SK-N-SH treated with all-trans-retinoic acid at 6 μM for 48 hours (cell line): ENCODE results near the gene CFH.

Experiments used
- ATAC-seq: fragments of 200-7000 bp; cut with Tn5 transposase; 3 replicates; pipeline ENCODE4 v1.9.1; 2020; ENCODE audit warnings: mild to moderate bottlenecking, moderate library complexity
- ARNTL ChIP-seq: fragments of 450-650 bp; formaldehyde crosslinking; IDR thresholded peaks from 2 replicates; pipeline ENCODE4 v1.5.0; 2020; ENCODE audit warnings: low read depth, mild to moderate bottlenecking, moderate library complexity, borderline replicate concordance
- BACH2 ChIP-seq: fragments of 250-450 bp; sonication (Bioruptor Pico); IDR thresholded peaks from 2 replicates; pipeline ENCODE4 v1.9.0; 2021; ENCODE audit warnings: mild to moderate bottlenecking, borderline replicate concordance
- CREB5 ChIP-seq: fragments of 250-450 bp; sonication (Bioruptor Pico); IDR thresholded peaks from 2 replicates; pipeline ENCODE4 v1.5.1; 2020; ENCODE audit warnings: low read depth, mild to moderate bottlenecking, moderate library complexity
- CSDC2 ChIP-seq: fragments of 250-450 bp; sonication (Bioruptor Pico); IDR thresholded peaks from 2 replicates; pipeline ENCODE4 v1.5.0; 2020; ENCODE audit warnings: mild to moderate bottlenecking, moderate library complexity
- CSRNP3 ChIP-seq: fragments of 250-450 bp; sonication (Bioruptor Pico); IDR thresholded peaks from 2 replicates; pipeline ENCODE4 v1.5.1; 2021; ENCODE audit warnings: mild to moderate bottlenecking, moderate library complexity
- ESRRG ChIP-seq: fragments of 250-450 bp; sonication (Bioruptor Pico); IDR thresholded peaks from 2 replicates; pipeline ENCODE4 v1.6.1; 2021; ENCODE audit warnings: mild to moderate bottlenecking
- GLIS3 ChIP-seq: fragments of 250-450 bp; sonication (Bioruptor Pico); IDR thresholded peaks from 2 replicates; pipeline ENCODE4 v1.5.0; 2020; ENCODE audit warnings: mild to moderate bottlenecking, moderate library complexity
- PATZ1 ChIP-seq: fragments of 250-450 bp; sonication (Bioruptor Pico); IDR thresholded peaks from 2 replicates; pipeline ENCODE4 v1.8.0; 2020; ENCODE audit warnings: mild to moderate bottlenecking, moderate library complexity, borderline replicate concordance
- POU6F1 ChIP-seq: fragments of 250-450 bp; sonication (Bioruptor Pico); IDR thresholded peaks from 2 replicates; pipeline ENCODE4 v1.8.0; 2021; ENCODE audit warnings: low read depth, mild to moderate bottlenecking, moderate library complexity, borderline replicate concordance
- PPARA ChIP-seq: fragments of 250-450 bp; sonication (Bioruptor Pico); IDR thresholded peaks from 2 replicates; pipeline ENCODE4 v1.5.0; 2020; ENCODE audit warnings: mild to moderate bottlenecking, borderline replicate concordance
- RARB ChIP-seq: fragments of 250-450 bp; sonication (Bioruptor Pico); IDR thresholded peaks from 2 replicates; pipeline ENCODE4 v1.8.0; 2021; ENCODE audit warnings: mild to moderate bottlenecking, moderate library complexity
- TCF4 ChIP-seq: fragments of 250-450 bp; sonication (Bioruptor Pico); IDR thresholded peaks from 2 replicates; pipeline ENCODE4 v1.8.0; 2021; ENCODE audit warnings: mild to moderate bottlenecking, moderate library complexity, borderline replicate concordance
- TOX ChIP-seq: fragments of 250-450 bp; sonication (Bioruptor Pico); IDR thresholded peaks from 2 replicates; pipeline ENCODE4 v1.8.0; 2021; ENCODE audit warnings: mild to moderate bottlenecking, moderate library complexity, borderline replicate concordance
- TSHZ2 ChIP-seq: fragments of 250-450 bp; sonication (Bioruptor Pico); IDR thresholded peaks from 2 replicates; pipeline ENCODE4 v1.5.0; 2020; ENCODE audit warnings: mild to moderate bottlenecking, moderate library complexity
- ZC3H10 ChIP-seq: fragments of 250-450 bp; sonication (Bioruptor Pico); IDR thresholded peaks from 2 replicates; pipeline ENCODE4 v1.5.1; 2021; ENCODE audit warnings: mild to moderate bottlenecking, moderate library complexity
- ZFP3 ChIP-seq: fragments of 250-450 bp; sonication (Bioruptor Pico); IDR thresholded peaks from 2 replicates; pipeline ENCODE4 v1.5.0; 2020; ENCODE audit warnings: mild to moderate bottlenecking, moderate library complexity
- ZFP30 ChIP-seq: fragments of 450-650 bp; formaldehyde crosslinking; IDR thresholded peaks from 2 replicates; pipeline ENCODE4 v1.5.0; 2022; ENCODE audit warnings: mild to moderate bottlenecking, moderate library complexity
- ZNF565 ChIP-seq: fragments of 450-650 bp; formaldehyde crosslinking; conservative IDR thresholded peaks from 2 replicates; pipeline ENCODE4 v1.5.0; 2020; ENCODE audit warnings: low read depth, mild to moderate bottlenecking, moderate library complexity
- ZNF8 ChIP-seq: fragments of 450-650 bp; formaldehyde crosslinking; IDR thresholded peaks from 2 replicates; pipeline ENCODE4 v1.5.0; 2020; ENCODE audit warnings: mild to moderate bottlenecking, moderate library complexity

CFH gene

GRCh38 chr1:196674908-196675307 is 23.1 kb downstream of the CFH start:
- no peak for TF ChIP-seq CSDC2 (CRISPR knock-in tag)
- no peak for TF ChIP-seq TCF4 (CRISPR knock-in tag)
- no peak for TF ChIP-seq ZNF565 (CRISPR knock-in tag)
- no peak for TF ChIP-seq ESRRG (CRISPR knock-in tag)
- no peak for TF ChIP-seq CREB5 (CRISPR knock-in tag)
- no peak for TF ChIP-seq ZC3H10 (CRISPR knock-in tag)
- TF ChIP-seq PATZ1, result no peak
- no peak for TF ChIP-seq ZNF8
- no peak for TF ChIP-seq PPARA
- no peak for TF ChIP-seq GLIS3 (CRISPR knock-in tag)
- TF ChIP-seq ZFP30 (CRISPR knock-in tag), result no peak
- TF ChIP-seq POU6F1, result no peak
- no peak for TF ChIP-seq ARNTL (CRISPR knock-in tag)
- TF ChIP-seq TOX (CRISPR knock-in tag), result no peak
- TF ChIP-seq TSHZ2 (CRISPR knock-in tag), result no peak
- no peak for TF ChIP-seq CSRNP3 (CRISPR knock-in tag)
- no peak for TF ChIP-seq BACH2 (CRISPR knock-in tag)

GRCh38 chr1:196677781-196678509 is 26.1 kb downstream of the CFH start:
- peak; percentile 53 for ATAC-seq

More at GRCh38 chr1:196674908-196675307, 23.1 kb downstream of the CFH start:
- no peak for ATAC-seq

More at GRCh38 chr1:196677781-196678509, 26.1 kb downstream of the CFH start:
- TF ChIP-seq RARB (CRISPR knock-in tag) (no peak), POU6F1 (no peak), ZC3H10 (CRISPR knock-in tag) (0 out of 2 replicates have a peak, but pooled peaks have one; percentile 8), ZFP3 (CRISPR knock-in tag) (no peak), TSHZ2 (CRISPR knock-in tag) (no peak), TOX (CRISPR knock-in tag) (0 out of 2 replicates have a peak, but pooled peaks have one; percentile 30), ESRRG (CRISPR knock-in tag) (no peak), ARNTL (CRISPR knock-in tag) (no peak)
